Astrocyte (in vitro differentiated cells and primary cell): ENCODE measurements around the gene PARN. TPM values are rescaled to one million over a fixed set of nuclear protein-coding genes. Genes with fewer than 3 reads are reported as not detected.

ENCODE experiments used
- DNase-seq: peaks from one replicate; pipeline ENCODE4 v3.0.0-alpha.2; 2010; ENCODE audit warnings: low read depth
- FAIRE-seq: peaks from 2 replicates; lab custom pipeline; 2011; peaks lifted over from hg19 to GRCh38; lab: Jason Lieb, UNC
- H2AFZ ChIP-seq: 2 replicates; pipeline ENCODE4 v1.6.0; 2012; ENCODE audit warnings: low read depth, low read length, inconsistent platforms
- H3K27ac ChIP-seq: 2 replicates; pipeline ENCODE4 v1.5.1; 2011; ENCODE audit warnings: low read depth, low read length, inconsistent platforms
- H3K27me3 ChIP-seq: 2 replicates; pipeline ENCODE4 v1.6.0; 2011; ENCODE audit warnings: low read length, inconsistent platforms; ENCODE audit not compliant: insufficient read depth
- H3K36me3 ChIP-seq: 2 replicates; pipeline ENCODE4 v1.5.1; 2011; ENCODE audit warnings: low read length, inconsistent platforms; ENCODE audit not compliant: insufficient read depth
- H3K4me1 ChIP-seq: 2 replicates; pipeline ENCODE4 v1.5.1; 2011; ENCODE audit warnings: low read length, inconsistent platforms; ENCODE audit not compliant: insufficient read depth
- H3K4me2 ChIP-seq: 2 replicates; pipeline ENCODE4 v1.6.0; 2012; ENCODE audit warnings: low read length, inconsistent platforms
- H3K4me3 ChIP-seq: 2 replicates; pipeline ENCODE4 v1.5.1; 2011; ENCODE audit warnings: low read depth, mild to moderate bottlenecking, low read length, inconsistent platforms; ENCODE audit not compliant: insufficient read depth
- H3K79me2 ChIP-seq: 2 replicates; pipeline ENCODE4 v1.6.0; 2012; ENCODE audit warnings: mild to moderate bottlenecking, low read length, inconsistent platforms; ENCODE audit not compliant: insufficient read depth
- H3K9ac ChIP-seq: 2 replicates; pipeline ENCODE4 v1.6.0; 2012; ENCODE audit warnings: mild to moderate bottlenecking, low read length, inconsistent platforms
- H3K9me3 ChIP-seq: 2 replicates; pipeline ENCODE4 v1.5.1; 2012; ENCODE audit warnings: low read depth, mild to moderate bottlenecking, low read length, inconsistent platforms; ENCODE audit not compliant: insufficient read depth
- H4K20me1 ChIP-seq: 2 replicates; pipeline ENCODE4 v1.6.0; 2012; ENCODE audit warnings: low read length, inconsistent platforms; ENCODE audit not compliant: insufficient read depth
- H3K27ac Mint-ChIP-seq: one replicate; pipeline ENCODE4 v1.8.0; 2021; ENCODE audit warnings: mild to moderate bottlenecking, mixed read lengths; ENCODE audit not compliant: unreplicated experiment
- H3K27me3 Mint-ChIP-seq: one replicate; pipeline ENCODE4 v1.8.0; 2021; ENCODE audit warnings: low read depth, mixed read lengths; ENCODE audit not compliant: unreplicated experiment
- H3K36me3 Mint-ChIP-seq: one replicate; pipeline ENCODE4 v1.8.0; 2021; ENCODE audit warnings: low read depth, mixed read lengths; ENCODE audit not compliant: unreplicated experiment
- H3K4me1 Mint-ChIP-seq: one replicate; pipeline ENCODE4 v1.8.0; 2021; ENCODE audit warnings: low read depth, mixed read lengths; ENCODE audit not compliant: unreplicated experiment
- H3K4me3 Mint-ChIP-seq: one replicate; pipeline ENCODE4 v1.8.0; 2021; ENCODE audit warnings: mild to moderate bottlenecking, moderate library complexity, mixed read lengths; ENCODE audit not compliant: unreplicated experiment
- H3K9me3 Mint-ChIP-seq: one replicate; pipeline ENCODE4 v1.8.0; 2021; ENCODE audit warnings: mild to moderate bottlenecking, mixed read lengths; ENCODE audit not compliant: unreplicated experiment
- CTCF ChIP-seq: IDR thresholded peaks from 2 replicates; pipeline ENCODE4 v1.5.1; 2011; ENCODE audit warnings: low read depth, mild to moderate bottlenecking, inconsistent platforms, low read length, moderate library complexity; ENCODE audit not compliant: insufficient read depth
- EZH2 ChIP-seq: IDR thresholded peaks from 2 replicates; pipeline ENCODE4 v1.6.1; 2012; ENCODE audit warnings: mild to moderate bottlenecking, low read length, inconsistent platforms; ENCODE audit not compliant: insufficient read depth
- total RNA-seq: library from RNA; stranded (reverse); gene quantifications from 2 replicates; pipeline ENCODE4 v1.2.1, GENCODE V29; 2021

PARN gene
- total RNA-seq, 1 donor from 2014 or later: 26.1 TPM

DNA sequence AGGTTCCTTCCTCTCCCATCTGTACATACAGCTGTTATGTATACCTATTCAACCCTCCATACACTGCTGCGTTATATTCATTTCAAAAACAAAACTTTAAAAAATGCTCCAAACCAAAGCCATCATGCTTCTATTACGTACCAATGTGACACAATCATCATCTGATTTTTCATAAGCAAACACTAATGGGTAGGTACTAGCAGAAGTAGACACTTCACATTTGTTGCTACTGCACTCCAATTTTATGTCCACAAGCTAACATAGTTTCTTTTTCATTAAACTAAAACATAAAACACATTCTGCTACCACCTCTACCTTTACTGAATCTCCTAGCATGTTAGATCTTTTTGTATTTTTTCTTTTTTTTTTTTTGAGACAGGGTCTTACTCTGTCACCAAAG lies 57.5 kb downstream of the PARN start:
- DNase-seq (no peak), FAIRE-seq (no peak)
- Mint-ChIP-seq H3K4me1 (no peaks in the 10 kb centered on the region), H3K27ac (no peak overlapping the region), H3K9me3 (peaks cover 15% of the 10 kb centered on the region), H3K27me3 (no peaks in the 10 kb centered on the region), H3K36me3 (peaks cover 36% of the 10 kb centered on the region), H3K4me3 (no peak overlapping the region)
- no peak overlapping the region for H3K27ac ChIP-seq
- peaks cover 5% of the 10 kb centered on the region for H3K36me3 ChIP-seq
- H3K4me2 ChIP-seq: no peak overlapping the region
- TF ChIP-seq CTCF (no peak), EZH2 (no peak)
- H3K79me2 ChIP-seq: no peaks in the 10 kb centered on the region
- no peak overlapping the region for H2AFZ ChIP-seq
- no peaks in the 10 kb centered on the region for H4K20me1 ChIP-seq
- no peaks in the 10 kb centered on the region for H3K9me3 ChIP-seq
- H3K27me3 ChIP-seq: no peaks in the 10 kb centered on the region
- H3K9ac ChIP-seq: no peak overlapping the region
- H3K4me1 ChIP-seq: no peaks in the 10 kb centered on the region
- no peak overlapping the region for H3K4me3 ChIP-seq

- Histone ChIP-seq H3K79me2 (no peaks in the 10 kb centered on the region), H2AFZ (no peak overlapping the region), H3K27me3 (no peaks in the 10 kb centered on the region), H3K4me2 (no peak overlapping the region), H3K9me3 (no peaks in the 10 kb centered on the region), H3K9ac (no peak overlapping the region), H3K4me3 (no peak overlapping the region), H3K4me1 (no peaks in the 10 kb centered on the region), H4K20me1 (peaks cover 6% of the 10 kb centered on the region), H3K27ac (no peak overlapping the region), H3K36me3 (no peaks in the 10 kb centered on the region)
- FAIRE-seq: no peak
- Mint-ChIP-seq H3K27ac (no peak overlapping the region), H3K36me3 (peaks cover 12% of the 10 kb centered on the region), H3K9me3 (peaks cover 3% of the 10 kb centered on the region), H3K4me1 (peaks cover 10% of the 10 kb centered on the region), H3K4me3 (peak overlapping the region; percentile 22), H3K27me3 (no peaks in the 10 kb centered on the region)
- no peak for TF ChIP-seq EZH2
- TF ChIP-seq CTCF: no peak
- no peak for DNase-seq
Observed at GRCh38 chr16:14569213-14569612, 60.8 kb downstream of the PARN start.

DNA sequence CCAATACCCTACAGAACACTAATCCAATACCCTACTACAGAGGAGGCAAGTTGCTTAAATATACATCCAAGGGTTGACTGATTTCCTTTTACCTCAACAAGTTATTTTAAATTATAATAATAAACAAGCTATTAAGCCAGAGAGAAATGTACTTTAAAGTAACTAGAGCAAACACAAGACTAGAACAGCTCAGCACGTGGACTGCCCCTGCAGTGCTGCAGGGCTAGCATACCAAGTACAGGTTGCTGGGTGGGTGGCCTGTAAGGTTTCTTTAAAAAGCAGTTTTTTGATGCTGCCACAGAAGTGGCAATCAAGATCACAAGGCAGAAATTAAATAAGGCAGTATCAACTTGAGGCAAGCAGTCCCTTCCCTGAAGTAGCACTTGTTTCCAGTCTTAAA lies 63.5 kb downstream of the PARN start:
- Histone ChIP-seq H3K9ac (no peak overlapping the region), H3K27me3 (no peaks in the 10 kb centered on the region), H3K27ac (no peak overlapping the region), H3K9me3 (no peaks in the 10 kb centered on the region), H3K4me2 (no peak overlapping the region), H3K79me2 (no peaks in the 10 kb centered on the region), H3K36me3 (no peaks in the 10 kb centered on the region), H2AFZ (no peak overlapping the region), H4K20me1 (peaks cover 11% of the 10 kb centered on the region), H3K4me1 (no peaks in the 10 kb centered on the region), H3K4me3 (no peak overlapping the region)
- no peaks in the 10 kb centered on the region for H3K27me3 Mint-ChIP-seq
- H3K4me3 Mint-ChIP-seq: no peak overlapping the region
- peaks cover 18% of the 10 kb centered on the region for H3K4me1 Mint-ChIP-seq
- TF ChIP-seq CTCF (no peak), EZH2 (no peak)
- DNase-seq (no peak), FAIRE-seq (no peak)
- no peak overlapping the region for H3K27ac Mint-ChIP-seq
- H3K36me3 Mint-ChIP-seq: peaks cover 4% of the 10 kb centered on the region
- H3K9me3 Mint-ChIP-seq: no peaks in the 10 kb centered on the region
